Measurements from ENCODE around the gene STRA6.

DNA sequence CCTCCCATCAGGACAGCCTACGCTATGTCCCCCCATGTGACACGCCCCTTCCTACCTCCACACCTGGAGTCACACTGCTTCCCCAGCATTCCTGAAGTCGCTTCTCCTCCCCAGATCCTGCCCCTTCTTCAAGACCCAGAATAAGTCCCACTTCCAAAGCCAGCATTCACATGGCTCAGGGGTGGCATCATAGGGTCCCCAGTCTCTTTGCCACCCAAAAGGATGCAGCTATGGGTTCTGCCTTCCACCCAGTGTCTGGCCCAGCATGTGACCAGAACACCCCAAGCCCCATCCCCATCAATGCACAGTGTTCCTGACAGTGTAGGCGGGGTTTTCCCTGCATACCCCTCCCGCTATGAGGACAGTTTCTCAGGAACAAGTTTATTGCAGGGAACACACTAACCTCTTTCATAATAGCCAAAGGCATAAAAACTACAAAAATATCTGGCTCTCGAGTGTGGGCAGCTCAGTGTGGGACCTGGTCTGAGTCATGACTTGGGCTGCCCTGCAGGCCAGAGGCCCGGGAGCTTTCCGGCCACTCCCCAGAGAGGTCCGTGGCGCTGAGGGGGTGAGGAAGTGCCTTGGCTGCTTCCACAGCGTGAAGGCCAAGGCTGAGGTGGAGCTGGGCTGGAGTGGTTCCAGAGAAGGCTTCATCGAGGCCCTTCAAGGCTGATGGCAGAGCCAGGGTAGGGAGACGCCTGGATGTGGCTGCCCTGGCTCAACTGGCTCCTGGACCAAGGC, 23.3 kb downstream of the STRA6 start:
- TF ChIP-seq, protein P1, sequence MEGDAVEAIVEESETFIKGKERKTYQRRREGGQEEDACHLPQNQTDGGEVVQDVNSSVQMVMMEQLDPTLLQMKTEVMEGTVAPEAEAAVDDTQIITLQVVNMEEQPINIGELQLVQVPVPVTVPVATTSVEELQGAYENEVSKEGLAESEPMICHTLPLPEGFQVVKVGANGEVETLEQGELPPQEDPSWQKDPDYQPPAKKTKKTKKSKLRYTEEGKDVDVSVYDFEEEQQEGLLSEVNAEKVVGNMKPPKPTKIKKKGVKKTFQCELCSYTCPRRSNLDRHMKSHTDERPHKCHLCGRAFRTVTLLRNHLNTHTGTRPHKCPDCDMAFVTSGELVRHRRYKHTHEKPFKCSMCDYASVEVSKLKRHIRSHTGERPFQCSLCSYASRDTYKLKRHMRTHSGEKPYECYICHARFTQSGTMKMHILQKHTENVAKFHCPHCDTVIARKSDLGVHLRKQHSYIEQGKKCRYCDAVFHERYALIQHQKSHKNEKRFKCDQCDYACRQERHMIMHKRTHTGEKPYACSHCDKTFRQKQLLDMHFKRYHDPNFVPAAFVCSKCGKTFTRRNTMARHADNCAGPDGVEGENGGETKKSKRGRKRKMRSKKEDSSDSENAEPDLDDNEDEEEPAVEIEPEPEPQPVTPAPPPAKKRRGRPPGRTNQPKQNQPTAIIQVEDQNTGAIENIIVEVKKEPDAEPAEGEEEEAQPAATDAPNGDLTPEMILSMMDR (IDR thresholded peaks at IDR 0.05): no peak
- TF ChIP-seq POLR2AphosphoS5 (IDR thresholded peaks at IDR 0.05) (peak; percentile 51), POLR2A (IDR thresholded peaks at IDR 0.05) (no peak)
